HepG2 (cell line): ENCODE data around the gene ENO2. TPM values are rescaled to one million over a fixed set of nuclear protein-coding genes. Genes with fewer than 3 reads are reported as not detected.

ENCODE experiments used
- AGO2 ChIP-seq: fragments of 200-400 bp; formaldehyde crosslinking; optimal IDR thresholded peaks from 2 replicates; pipeline ENCODE3; 2017; ENCODE audit warnings: mild to moderate bottlenecking, low read depth, low read length, moderate library complexity
- AHR ChIP-seq: IDR thresholded peaks from 2 replicates; pipeline ENCODE4 v1.6.1; 2018; ENCODE audit warnings: missing genetic modification reagents, missing compliant biosample characterization
- GATAD2A ChIP-seq: IDR thresholded peaks from 2 replicates; pipeline ENCODE4 v1.6.1; 2016
- HNRNPL ChIP-seq: fragments of 200-400 bp; formaldehyde crosslinking; IDR thresholded peaks from 2 replicates; pipeline ENCODE4 v1.6.1; 2017; ENCODE audit warnings: mild to moderate bottlenecking, low read depth, low read length
- KAT2B ChIP-seq: fragments of 150-350 bp; IDR thresholded peaks from 2 replicates; pipeline ENCODE4 v1.6.1; 2014; ENCODE audit warnings: low read depth, low read length, borderline replicate concordance
- KLF11 ChIP-seq: IDR thresholded peaks from 2 replicates; pipeline ENCODE4 v1.6.1; 2016; ENCODE audit warnings: missing compliant biosample characterization
- MYC ChIP-seq: sonication (generic); formaldehyde crosslinking; IDR thresholded peaks from 2 replicates; pipeline ENCODE4 v1.9.0; 2021; ENCODE audit warnings: missing genetic modification reagents, borderline replicate concordance
- NFYC ChIP-seq: IDR thresholded peaks from 2 replicates; pipeline ENCODE4 v1.6.1; 2016; ENCODE audit warnings: missing genetic modification reagents, missing compliant biosample characterization
- TCF7 ChIP-seq: sonication (generic); IDR thresholded peaks from 2 replicates; pipeline ENCODE4 v1.6.1; 2016; ENCODE audit warnings: antibody characterized with exemption, low read depth
- YEATS2 ChIP-seq: sonication (generic); formaldehyde crosslinking; IDR thresholded peaks from 2 replicates; pipeline ENCODE4 v1.4.0; 2020; ENCODE audit warnings: missing genetic modification reagents, borderline replicate concordance
- ZNF558 ChIP-seq: sonication (generic); formaldehyde crosslinking; IDR thresholded peaks from 2 replicates; pipeline ENCODE4 v1.9.0; 2022; ENCODE audit warnings: mild to moderate bottlenecking, missing genetic modification reagents, borderline replicate concordance
- ZNF570 ChIP-seq: sonication (generic); formaldehyde crosslinking; IDR thresholded peaks from 2 replicates; pipeline ENCODE4 v1.4.0; 2020; ENCODE audit warnings: mild to moderate bottlenecking, missing genetic modification reagents, borderline replicate concordance
- ZNF709 ChIP-seq: sonication (generic); formaldehyde crosslinking; IDR thresholded peaks from 2 replicates; pipeline ENCODE4 v1.5.0; 2020; ENCODE audit warnings: mild to moderate bottlenecking, missing genetic modification reagents
- ZNF841 ChIP-seq: sonication (generic); formaldehyde crosslinking; IDR thresholded peaks from 2 replicates; pipeline ENCODE4 v1.8.1; 2023; ENCODE audit warnings: missing genetic modification reagents, borderline replicate concordance
- polyA plus RNA-seq, 8 experiments: library from polyadenylated mRNA; depleted of rRNA in 3 of 8; stranded (reverse) in 7 of 8; unstranded in 1 of 8; fragments of >200 nt; fragmentation: Illumina TruSeq in 4 of 8; extraction: Trizol in 4 of 8; gene quantifications; 2 replicates each; pipeline versions ENCODE4 v1.2.1 to v1.2.3, GENCODE V29; 2011 to 2016; ENCODE audit warnings: low read depth in 4 of 8, missing spikeins in 1 of 8, mixed read lengths in 1 of 8; ENCODE audit not compliant: insufficient read depth in 1 of 8
- total RNA-seq, 5 experiments: library from RNA; depleted of rRNA; stranded (reverse); fragments of >200 nt; fragmentation: Illumina TruSeq; extraction: Trizol; gene quantifications; 2 replicates each; pipeline ENCODE4 v1.2.3, GENCODE V29; 2016; ENCODE audit warnings: low read depth in 1 of 5
- TF ChIP-seq, protein P1 (sequence below): sonication (generic); formaldehyde crosslinking; IDR thresholded peaks from 2 replicates; pipeline ENCODE4 v1.4.0; 2020; ENCODE audit warnings: missing genetic modification reagents, borderline replicate concordance
- TF ChIP-seq, protein P2 (sequence below): sonication (generic); formaldehyde crosslinking; IDR thresholded peaks from 2 replicates; pipeline ENCODE4 v1.4.0; 2020; ENCODE audit warnings: missing genetic modification reagents
- TF ChIP-seq, protein P3 (sequence below): sonication (generic); formaldehyde crosslinking; IDR thresholded peaks from 2 replicates; pipeline ENCODE4 v1.8.0; 2022; ENCODE audit warnings: missing genetic modification reagents, mild to moderate bottlenecking, inconsistent platforms, borderline replicate concordance
- TF ChIP-seq, protein P4 (sequence below): sonication (generic); formaldehyde crosslinking; IDR thresholded peaks from 2 replicates; pipeline ENCODE4 v1.5.1; 2020; ENCODE audit warnings: missing genetic modification reagents, mild to moderate bottlenecking, borderline replicate concordance
- TF ChIP-seq, protein P5 (sequence below), 2 experiments: sonication (generic) in 1 of 2; formaldehyde crosslinking in 1 of 2; IDR thresholded peaks; 2 replicates each; pipeline versions ENCODE4 v1.5.1 to v1.6.1; 2011 to 2020; ENCODE audit warnings: borderline replicate concordance in 1 of 2, low read depth in 1 of 2, low read length in 1 of 2, mild to moderate bottlenecking in 1 of 2, missing genetic modification reagents in 1 of 2, moderate library complexity in 1 of 2

Gene ENO2
- total and polyA plus RNA-seq, 2 of the 13 experiments (the other 11 are each of a cell fraction or from before 2014, with no cell fraction given) = 19.3 to 136 TPM

DNA sequence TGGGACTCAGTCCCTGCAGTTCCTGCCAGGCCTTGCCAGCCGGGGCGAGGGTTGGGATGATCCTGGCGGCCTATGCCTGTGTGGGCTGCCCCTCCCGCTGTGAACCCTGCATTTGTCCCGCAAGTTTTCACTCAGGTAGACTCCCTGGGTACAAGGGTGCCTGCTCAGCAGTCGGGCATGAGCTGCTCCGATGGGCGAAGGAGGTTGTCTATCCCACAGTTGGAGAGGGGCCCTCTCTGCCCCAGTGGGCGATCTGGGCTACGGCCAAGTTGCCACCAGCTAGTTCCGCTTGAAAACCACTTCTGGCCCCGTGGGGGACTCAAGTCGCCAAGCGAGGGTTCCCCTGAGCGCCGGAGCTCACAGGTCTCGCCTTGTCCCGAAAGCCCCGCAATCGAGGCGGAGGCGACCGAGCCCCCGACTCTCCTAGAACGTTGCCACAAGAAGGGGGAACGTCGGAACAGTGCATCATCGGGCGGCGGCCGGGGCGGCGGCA, 47.4 kb upstream of the ENO2 start (continued):
- TF ChIP-seq ZNF709 (CRISPR knock-in tag) = peak; percentile 4; the same call in 1 of the 2 replicates
- TF ChIP-seq YEATS2 (CRISPR knock-in tag) = peak; percentile 56; the same call in 1 of the 2 replicates
- TF ChIP-seq TCF7 = no peak
- no peak for TF ChIP-seq ZNF841
- peak; percentile 44 for TF ChIP-seq AGO2
- TF ChIP-seq AHR = 0 out of 2 replicates have a peak, but pooled peaks have one; percentile 4
- no peak for TF ChIP-seq NFYC
- TF ChIP-seq, protein P1, sequence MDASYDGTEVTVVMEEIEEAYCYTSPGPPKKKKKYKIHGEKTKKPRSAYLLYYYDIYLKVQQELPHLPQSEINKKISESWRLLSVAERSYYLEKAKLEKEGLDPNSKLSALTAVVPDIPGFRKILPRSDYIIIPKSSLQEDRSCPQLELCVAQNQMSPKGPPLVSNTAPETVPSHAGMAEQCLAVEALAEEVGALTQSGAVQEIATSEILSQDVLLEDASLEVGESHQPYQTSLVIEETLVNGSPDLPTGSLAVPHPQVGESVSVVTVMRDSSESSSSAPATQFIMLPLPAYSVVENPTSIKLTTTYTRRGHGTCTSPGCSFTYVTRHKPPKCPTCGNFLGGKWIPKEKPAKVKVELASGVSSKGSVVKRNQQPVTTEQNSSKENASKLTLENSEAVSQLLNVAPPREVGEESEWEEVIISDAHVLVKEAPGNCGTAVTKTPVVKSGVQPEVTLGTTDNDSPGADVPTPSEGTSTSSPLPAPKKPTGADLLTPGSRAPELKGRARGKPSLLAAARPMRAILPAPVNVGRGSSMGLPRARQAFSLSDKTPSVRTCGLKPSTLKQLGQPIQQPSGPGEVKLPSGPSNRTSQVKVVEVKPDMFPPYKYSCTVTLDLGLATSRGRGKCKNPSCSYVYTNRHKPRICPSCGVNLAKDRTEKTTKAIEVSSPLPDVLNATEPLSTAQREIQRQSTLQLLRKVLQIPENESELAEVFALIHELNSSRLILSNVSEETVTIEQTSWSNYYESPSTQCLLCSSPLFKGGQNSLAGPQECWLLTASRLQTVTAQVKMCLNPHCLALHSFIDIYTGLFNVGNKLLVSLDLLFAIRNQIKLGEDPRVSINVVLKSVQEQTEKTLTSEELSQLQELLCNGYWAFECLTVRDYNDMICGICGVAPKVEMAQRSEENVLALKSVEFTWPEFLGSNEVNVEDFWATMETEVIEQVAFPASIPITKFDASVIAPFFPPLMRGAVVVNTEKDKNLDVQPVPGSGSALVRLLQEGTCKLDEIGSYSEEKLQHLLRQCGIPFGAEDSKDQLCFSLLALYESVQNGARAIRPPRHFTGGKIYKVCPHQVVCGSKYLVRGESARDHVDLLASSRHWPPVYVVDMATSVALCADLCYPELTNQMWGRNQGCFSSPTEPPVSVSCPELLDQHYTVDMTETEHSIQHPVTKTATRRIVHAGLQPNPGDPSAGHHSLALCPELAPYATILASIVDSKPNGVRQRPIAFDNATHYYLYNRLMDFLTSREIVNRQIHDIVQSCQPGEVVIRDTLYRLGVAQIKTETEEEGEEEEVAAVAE (CRISPR knock-in tag) = peak; percentile 15; the same call in 1 of the 2 replicates
- TF ChIP-seq ZNF558 = no peak
- TF ChIP-seq, protein P2, sequence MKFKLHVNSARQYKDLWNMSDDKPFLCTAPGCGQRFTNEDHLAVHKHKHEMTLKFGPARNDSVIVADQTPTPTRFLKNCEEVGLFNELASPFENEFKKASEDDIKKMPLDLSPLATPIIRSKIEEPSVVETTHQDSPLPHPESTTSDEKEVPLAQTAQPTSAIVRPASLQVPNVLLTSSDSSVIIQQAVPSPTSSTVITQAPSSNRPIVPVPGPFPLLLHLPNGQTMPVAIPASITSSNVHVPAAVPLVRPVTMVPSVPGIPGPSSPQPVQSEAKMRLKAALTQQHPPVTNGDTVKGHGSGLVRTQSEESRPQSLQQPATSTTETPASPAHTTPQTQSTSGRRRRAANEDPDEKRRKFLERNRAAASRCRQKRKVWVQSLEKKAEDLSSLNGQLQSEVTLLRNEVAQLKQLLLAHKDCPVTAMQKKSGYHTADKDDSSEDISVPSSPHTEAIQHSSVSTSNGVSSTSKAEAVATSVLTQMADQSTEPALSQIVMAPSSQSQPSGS (CRISPR knock-in tag) = peak; percentile 0; the same call in 1 of the 2 replicates
- peak; percentile 58; the same call in 1 of the 2 replicates for TF ChIP-seq HNRNPL
- TF ChIP-seq, protein P3, sequence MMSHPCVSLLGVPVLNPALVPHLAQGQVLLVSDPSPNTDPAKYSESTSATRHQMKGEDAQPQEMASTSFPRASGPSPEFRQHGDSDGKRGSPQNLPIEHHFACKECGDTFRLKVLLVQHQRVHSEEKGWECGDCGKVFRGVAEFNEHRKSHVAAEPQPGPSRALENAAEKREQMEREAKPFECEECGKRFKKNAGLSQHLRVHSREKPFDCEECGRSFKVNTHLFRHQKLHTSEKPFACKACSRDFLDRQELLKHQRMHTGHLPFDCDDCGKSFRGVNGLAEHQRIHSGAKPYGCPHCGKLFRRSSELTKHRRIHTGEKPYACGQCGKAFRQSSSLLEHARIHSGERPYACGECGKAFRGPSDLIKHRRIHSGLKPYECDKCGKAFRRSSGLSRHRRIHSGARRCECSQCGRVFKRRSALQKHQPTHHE (CRISPR knock-in tag) = 0 out of 2 replicates have a peak, but pooled peaks have one; percentile 38
- TF ChIP-seq, protein P4, sequence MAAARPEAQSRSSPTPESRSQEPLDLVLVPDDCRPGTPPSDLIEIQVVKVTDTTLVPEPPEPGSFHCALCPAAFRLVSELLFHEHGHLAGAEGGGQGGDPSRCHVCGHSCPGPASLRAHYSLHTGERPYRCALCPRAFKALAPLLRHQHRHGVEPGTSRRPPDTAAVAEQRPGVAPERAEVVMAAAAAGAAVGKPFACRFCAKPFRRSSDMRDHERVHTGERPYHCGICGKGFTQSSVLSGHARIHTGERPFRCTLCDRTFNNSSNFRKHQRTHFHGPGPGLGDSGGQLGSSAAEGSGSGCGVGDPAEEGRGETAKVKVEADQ (CRISPR knock-in tag) = 0 out of 2 replicates have a peak, but pooled peaks have one; percentile 5
- no peak for TF ChIP-seq ZNF570 (CRISPR knock-in tag)
- TF ChIP-seq KLF11 (CRISPR knock-in tag) = peak; percentile 26; the same call in 1 of the 2 replicates
- TF ChIP-seq, protein P5, sequence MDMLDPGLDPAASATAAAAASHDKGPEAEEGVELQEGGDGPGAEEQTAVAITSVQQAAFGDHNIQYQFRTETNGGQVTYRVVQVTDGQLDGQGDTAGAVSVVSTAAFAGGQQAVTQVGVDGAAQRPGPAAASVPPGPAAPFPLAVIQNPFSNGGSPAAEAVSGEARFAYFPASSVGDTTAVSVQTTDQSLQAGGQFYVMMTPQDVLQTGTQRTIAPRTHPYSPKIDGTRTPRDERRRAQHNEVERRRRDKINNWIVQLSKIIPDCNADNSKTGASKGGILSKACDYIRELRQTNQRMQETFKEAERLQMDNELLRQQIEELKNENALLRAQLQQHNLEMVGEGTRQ (IDR thresholded peaks at IDR 0.05; ENCODE audit: low read depth, low read length) = no peak
- TF ChIP-seq, protein P5 (CRISPR knock-in tag; IDR thresholded peaks at IDR 0.05; ENCODE audit: borderline replicate concordance) = no peak
- 0 out of 2 replicates have a peak, but pooled peaks have one; percentile 5 for TF ChIP-seq MYC (CRISPR knock-in tag)
- no peak for TF ChIP-seq KAT2B
- peak; percentile 8 for TF ChIP-seq GATAD2A
